ENCODE results near the gene DHX38. TPM values are rescaled to one million over a fixed set of nuclear protein-coding genes. Genes with fewer than 3 reads are reported as not detected.

The DHX38 gene
- total RNA-seq = 10 to 100 TPM; 27.6 to 54.4 (median 43.4) TPM

GRCh38 chr16:72093448-72094265 lies at the start of gene DHX38, which contains the start of gene TXNL4B:
Gene DHX38 (plus strand): TSS chr16:72093847. CDS start chr16:72096158, 2,311 bp downstream.
Gene TXNL4B (minus strand): TSS chr16:72093620. CDS start chr16:72090749, 2,871 bp downstream.
- peak in 2 of 6 experiments; percentile 4 to 18 for TF ChIP-seq CTCF (IDR thresholded peaks at IDR 0.05)
- peak in 3 of 4 donors; percentile 25 to 85 (median 76) for TF ChIP-seq POLR2A (IDR thresholded peaks at IDR 0.05)
- intact Hi-C loops (cut with DNase I) = no loop called here

GRCh38 chr16:72044296-72044695 lies 49.4 kb upstream of the DHX38 start:
- 58 to 70% methylated on average over 5 to 6 of the region's 6 CpGs for WGBS, 2 donors
- Histone ChIP-seq H3K4me1 (no peaks in the 10 kb centered on the region), H3K9me3 (no peaks in the 10 kb centered on the region), H3K27ac (no peak overlapping the region), H3K36me3 (peaks cover 0 to 30% (median 0%) of the 10 kb centered on the region in 3 donors), H3K4me3 (no peak overlapping the region), H3K27me3 (no peaks in the 10 kb centered on the region)
- TF ChIP-seq CTCF (IDR thresholded peaks at IDR 0.05) (no peak), POLR2A (IDR thresholded peaks at IDR 0.05) (no peak)
- DNase-seq = no peak
- intact Hi-C loops (cut with DNase I) = no loop called here

More at GRCh38 chr16:72093448-72094265, at the start of gene DHX38, which contains the start of gene TXNL4B:
- H3K27me3 ChIP-seq = no peaks in the 10 kb centered on the region
- peak; percentile 85 for DNase-seq
- WGBS, 2 donors = 0% methylated on average over 18 to 19 of the region's 43 CpGs
- peaks cover 2 to 55% (median 16%) of the 10 kb centered on the region in 3 donors for H3K36me3 ChIP-seq
- no peaks in the 10 kb centered on the region for H3K9me3 ChIP-seq
- peaks cover 21 to 46% (median 22%) of the 10 kb centered on the region in 3 donors for H3K4me1 ChIP-seq
- peak within 1 kb of the TSS; percentile 89 to 96 (median 94) for H3K27ac ChIP-seq
- H3K4me3 ChIP-seq = peak within 1 kb of the TSS; percentile 76 to 94 (median 87)

GRCh38 chr16:72044825-72045359 lies 48.8 kb upstream of the DHX38 start:
- no peak overlapping the region for H3K27ac ChIP-seq
- peaks cover 0 to 4% (median 0%) of the 10 kb centered on the region in 3 donors for H3K9me3 ChIP-seq
- TF ChIP-seq CTCF (IDR thresholded peaks at IDR 0.05) (no peak), POLR2A (IDR thresholded peaks at IDR 0.05) (no peak)
- no peaks in the 10 kb centered on the region for H3K27me3 ChIP-seq
- WGBS, 2 donors = 67 to 87% methylated on average over 2 of the region's 2 CpGs
- H3K36me3 ChIP-seq = peaks cover 0 to 30% (median 0%) of the 10 kb centered on the region in 3 donors
- no peak for DNase-seq
- no peaks in the 10 kb centered on the region for H3K4me1 ChIP-seq
- H3K4me3 ChIP-seq = no peak overlapping the region
- intact Hi-C loops (cut with DNase I) = no loop called here

GRCh38 chr16:72049110-72049509 lies 44.5 kb upstream of the DHX38 start:
- no peak overlapping the region for H3K27ac ChIP-seq
- peaks cover 0 to 6% (median 0%) of the 10 kb centered on the region in 3 donors for H3K9me3 ChIP-seq
- no peaks in the 10 kb centered on the region for H3K4me1 ChIP-seq
- intact Hi-C loops (cut with DNase I) = no loop called here
- H3K27me3 ChIP-seq = no peaks in the 10 kb centered on the region
- TF ChIP-seq POLR2A (IDR thresholded peaks at IDR 0.05) (no peak), CTCF (IDR thresholded peaks at IDR 0.05) (no peak)
- no peak overlapping the region for H3K4me3 ChIP-seq
- no peak for DNase-seq
- H3K36me3 ChIP-seq = peaks cover 0 to 3% (median 0%) of the 10 kb centered on the region in 3 donors
